ENCODE results near the gene CHSY3. TPM values are rescaled to one million over a fixed set of nuclear protein-coding genes. Genes with fewer than 3 reads are reported as not detected.

CHSY3 gene
- total RNA-seq, 1 donor from 2014 or later = 3.9 TPM

DNA sequence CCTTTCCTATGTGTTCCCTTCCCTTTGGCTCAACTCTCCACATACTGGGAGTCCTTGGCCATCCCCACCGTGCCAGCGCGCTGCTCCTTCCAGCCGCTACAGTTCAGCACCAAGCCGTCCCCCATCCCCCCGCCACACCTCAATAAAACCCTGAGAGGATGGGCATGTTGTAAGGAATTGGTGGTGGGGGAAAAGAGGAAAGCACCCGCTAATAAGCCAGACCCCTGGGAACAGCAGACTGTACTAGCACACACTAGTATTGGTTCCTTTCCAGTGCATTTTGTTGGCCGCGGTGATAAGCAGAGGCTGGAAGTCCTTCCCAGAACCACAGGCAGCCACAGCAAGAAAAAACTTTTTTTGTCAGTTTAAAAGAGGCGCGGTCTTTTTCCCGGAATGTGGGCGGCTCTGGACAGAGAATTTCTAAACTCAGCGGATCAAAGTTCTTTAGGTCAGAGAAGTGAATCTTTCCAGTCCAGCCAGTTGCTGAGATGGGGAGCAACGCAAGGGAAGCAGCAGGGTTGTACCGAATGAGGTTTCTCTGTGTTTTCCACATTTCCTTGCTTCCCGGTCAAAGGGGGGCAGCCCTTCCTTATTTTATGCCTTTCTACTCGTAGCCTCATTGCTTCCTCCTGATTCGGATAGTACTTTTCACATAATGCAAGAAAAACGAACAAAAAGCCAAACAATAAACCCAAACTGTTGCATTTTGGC, 2.1 kb downstream of the CHSY3 start:
- intact Hi-C loops (cut with DNase I) = no loop called here
- Histone ChIP-seq H3K27ac (peak overlapping the region; percentile 92), H3K4me1 (peaks cover 35% of the 10 kb centered on the region), H3K36me3 (no peaks in the 10 kb centered on the region), H3K27me3 (no peaks in the 10 kb centered on the region), H3K4me3 (peak overlapping the region; percentile 82 to 86), H3K9me3 (no peaks in the 10 kb centered on the region)
- no peak for DNase-seq (ENCODE audit: extremely low spot score in 2 of 2)
- TF ChIP-seq, protein P1, sequence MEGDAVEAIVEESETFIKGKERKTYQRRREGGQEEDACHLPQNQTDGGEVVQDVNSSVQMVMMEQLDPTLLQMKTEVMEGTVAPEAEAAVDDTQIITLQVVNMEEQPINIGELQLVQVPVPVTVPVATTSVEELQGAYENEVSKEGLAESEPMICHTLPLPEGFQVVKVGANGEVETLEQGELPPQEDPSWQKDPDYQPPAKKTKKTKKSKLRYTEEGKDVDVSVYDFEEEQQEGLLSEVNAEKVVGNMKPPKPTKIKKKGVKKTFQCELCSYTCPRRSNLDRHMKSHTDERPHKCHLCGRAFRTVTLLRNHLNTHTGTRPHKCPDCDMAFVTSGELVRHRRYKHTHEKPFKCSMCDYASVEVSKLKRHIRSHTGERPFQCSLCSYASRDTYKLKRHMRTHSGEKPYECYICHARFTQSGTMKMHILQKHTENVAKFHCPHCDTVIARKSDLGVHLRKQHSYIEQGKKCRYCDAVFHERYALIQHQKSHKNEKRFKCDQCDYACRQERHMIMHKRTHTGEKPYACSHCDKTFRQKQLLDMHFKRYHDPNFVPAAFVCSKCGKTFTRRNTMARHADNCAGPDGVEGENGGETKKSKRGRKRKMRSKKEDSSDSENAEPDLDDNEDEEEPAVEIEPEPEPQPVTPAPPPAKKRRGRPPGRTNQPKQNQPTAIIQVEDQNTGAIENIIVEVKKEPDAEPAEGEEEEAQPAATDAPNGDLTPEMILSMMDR (IDR thresholded peaks at IDR 0.05) = no peak
- TF ChIP-seq POLR2AphosphoS5 (IDR thresholded peaks at IDR 0.05; ENCODE audit: insufficient read depth in 1 of 2, low read depth in 1 of 2) (no peak), POLR2A (IDR thresholded peaks at IDR 0.05) (no peak)

DNA sequence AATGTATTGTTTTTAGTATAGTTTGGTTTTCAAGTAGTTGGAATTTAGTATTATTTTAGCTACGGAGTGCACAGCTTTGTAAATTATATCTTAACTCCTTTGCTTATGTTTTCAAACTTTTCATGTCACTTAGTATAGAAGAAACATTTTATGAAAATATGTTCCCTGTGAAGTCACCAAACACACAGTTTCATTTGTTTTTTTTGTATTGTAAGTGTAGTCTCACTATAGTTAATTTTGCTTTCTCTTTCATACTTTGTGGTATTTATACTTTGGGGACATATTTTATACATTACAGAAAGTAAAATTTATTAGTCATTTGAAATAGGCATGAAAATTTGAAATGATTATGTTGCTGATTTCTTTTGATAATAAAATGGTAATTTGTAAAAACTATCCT, 5.0 kb downstream of the CHSY3 start:
- Histone ChIP-seq H3K4me1 (peaks cover 28% of the 10 kb centered on the region), H3K9me3 (no peaks in the 10 kb centered on the region), H3K27ac (no peak overlapping the region), H3K27me3 (no peaks in the 10 kb centered on the region), H3K4me3 (no peak overlapping the region), H3K36me3 (no peaks in the 10 kb centered on the region)
- no peak for DNase-seq (ENCODE audit: extremely low spot score in 2 of 2)
- TF ChIP-seq, protein P1 (IDR thresholded peaks at IDR 0.05) = no peak
- TF ChIP-seq POLR2AphosphoS5 (IDR thresholded peaks at IDR 0.05; ENCODE audit: insufficient read depth in 1 of 2, low read depth in 1 of 2) (no peak), POLR2A (IDR thresholded peaks at IDR 0.05) (no peak)
- intact Hi-C loops (cut with DNase I) = no loop called here

DNA sequence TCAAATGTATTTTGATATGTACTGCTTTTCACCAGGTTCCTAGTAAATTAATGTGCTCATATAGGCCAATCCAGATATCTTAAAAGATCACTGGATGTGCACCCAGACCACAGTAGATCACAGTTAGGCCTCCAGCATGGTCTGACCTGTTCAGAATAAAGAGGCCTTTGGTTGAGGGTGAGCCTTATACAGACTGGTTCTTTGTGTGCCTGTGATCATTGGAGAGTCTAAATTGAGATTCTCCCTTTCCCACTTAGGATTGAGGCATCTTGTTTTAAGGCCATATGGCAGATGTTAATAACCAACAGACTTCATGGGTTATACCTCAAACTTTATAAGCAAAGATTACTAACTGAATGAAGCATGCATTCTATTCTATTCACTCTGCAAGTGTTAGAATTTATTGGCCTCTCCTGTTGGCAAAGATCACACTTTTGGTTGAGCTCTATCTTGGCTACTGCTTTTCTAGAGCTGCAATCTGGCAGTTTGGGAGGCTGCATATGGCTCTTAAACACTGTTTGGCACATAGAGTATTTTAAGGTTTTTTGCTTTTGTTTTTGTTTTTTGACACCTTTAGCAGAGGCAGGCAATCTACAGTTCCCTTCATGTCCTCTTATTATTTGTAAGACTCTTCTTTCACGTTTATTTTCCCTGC, 8.5 kb downstream of the CHSY3 start:
- peaks cover 8% of the 10 kb centered on the region for H3K4me1 ChIP-seq
- no peaks in the 10 kb centered on the region for H3K9me3 ChIP-seq
- no peaks in the 10 kb centered on the region for H3K36me3 ChIP-seq
- H3K27me3 ChIP-seq = no peaks in the 10 kb centered on the region
- DNase-seq (ENCODE audit: extremely low spot score in 2 of 2) = no peak
- TF ChIP-seq POLR2AphosphoS5 (IDR thresholded peaks at IDR 0.05; ENCODE audit: insufficient read depth in 1 of 2, low read depth in 1 of 2) (no peak), POLR2A (IDR thresholded peaks at IDR 0.05) (no peak)
- TF ChIP-seq, protein P1 (IDR thresholded peaks at IDR 0.05) = no peak
- intact Hi-C loops (cut with DNase I) = no loop called here
- no peak overlapping the region for H3K27ac ChIP-seq
- no peak overlapping the region for H3K4me3 ChIP-seq

DNA sequence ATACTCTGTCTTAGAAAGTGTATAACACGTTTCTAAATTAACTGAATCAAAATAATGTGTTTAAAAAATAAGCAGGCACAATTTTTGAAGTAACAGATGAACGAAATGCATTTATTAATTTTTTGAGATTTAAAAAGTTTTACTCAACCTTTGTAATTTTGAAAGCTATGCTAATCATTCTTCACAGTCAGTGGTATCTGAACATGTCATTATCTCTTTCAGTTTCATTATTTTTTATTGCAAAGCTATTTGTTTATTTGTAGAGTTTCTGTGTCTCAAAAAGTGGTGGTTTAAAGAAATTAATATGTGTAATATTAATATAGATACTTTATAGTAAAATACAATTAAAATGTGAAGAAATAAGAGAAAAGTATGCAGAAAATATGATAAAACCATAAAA, 11.2 kb downstream of the CHSY3 start:
- no peaks in the 10 kb centered on the region for H3K27me3 ChIP-seq
- intact Hi-C loops (cut with DNase I) = no loop called here
- no peaks in the 10 kb centered on the region for H3K9me3 ChIP-seq
- H3K4me1 ChIP-seq = no peaks in the 10 kb centered on the region
- no peaks in the 10 kb centered on the region for H3K36me3 ChIP-seq
- TF ChIP-seq, protein P1 (IDR thresholded peaks at IDR 0.05) = no peak
- no peak for TF ChIP-seq POLR2A (IDR thresholded peaks at IDR 0.05)
- TF ChIP-seq POLR2AphosphoS5 (IDR thresholded peaks at IDR 0.05; ENCODE audit: insufficient read depth in 1 of 2, low read depth in 1 of 2) = no peak
- DNase-seq (ENCODE audit: extremely low spot score in 2 of 2) = no peak
- H3K27ac ChIP-seq = no peak overlapping the region
- H3K4me3 ChIP-seq = no peak overlapping the region

DNA sequence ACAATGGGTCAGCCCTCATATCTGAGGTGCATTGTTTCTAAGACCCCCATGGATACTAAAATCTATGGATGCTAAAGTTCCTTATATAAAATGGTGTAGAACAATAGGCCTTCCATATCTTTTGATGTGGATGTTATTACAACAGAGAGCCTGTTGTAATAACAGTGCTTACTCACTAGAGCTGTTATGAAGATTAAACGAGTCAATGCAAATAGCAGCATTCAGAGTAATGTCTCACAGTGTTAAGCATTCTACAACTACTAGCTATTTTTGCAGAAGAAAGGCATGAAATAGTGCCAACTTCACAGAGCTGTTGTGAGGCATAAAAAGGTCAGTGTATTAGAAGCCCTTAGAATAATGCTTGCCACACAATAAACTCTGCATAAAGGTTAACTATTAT, 13.0 kb downstream of the CHSY3 start:
- no peak for TF ChIP-seq POLR2A (IDR thresholded peaks at IDR 0.05)
- TF ChIP-seq, protein P1 (IDR thresholded peaks at IDR 0.05) = no peak
- no peak for TF ChIP-seq POLR2AphosphoS5 (IDR thresholded peaks at IDR 0.05; ENCODE audit: insufficient read depth in 1 of 2, low read depth in 1 of 2)
- DNase-seq (ENCODE audit: extremely low spot score in 2 of 2) = no peak
- no peak overlapping the region for H3K4me3 ChIP-seq
- no peaks in the 10 kb centered on the region for H3K36me3 ChIP-seq
- H3K9me3 ChIP-seq = no peaks in the 10 kb centered on the region
- no peaks in the 10 kb centered on the region for H3K4me1 ChIP-seq
- H3K27ac ChIP-seq = no peak overlapping the region
- intact Hi-C loops (cut with DNase I) = no loop called here
- no peaks in the 10 kb centered on the region for H3K27me3 ChIP-seq
